K562 (cell line): Measurements from ENCODE around the gene SOCS6. TPM values are rescaled to one million over a fixed set of nuclear protein-coding genes. Genes with fewer than 3 reads are reported as not detected.

Experiments
- CBFA2T2 ChIP-seq: fragments of 450-650 bp; conservative IDR thresholded peaks from 2 replicates; pipeline ENCODE4 v1.6.1; 2017; ENCODE audit warnings: mild to moderate bottlenecking
- ETS2 ChIP-seq: IDR thresholded peaks from 2 replicates; pipeline ENCODE4 v1.6.1; 2016; ENCODE audit warnings: borderline replicate concordance, missing genetic modification characterization, mild to moderate bottlenecking, moderate library complexity, missing compliant biosample characterization; ENCODE audit not compliant: poor library complexity, severe bottlenecking
- GTF2A2 ChIP-seq: IDR thresholded peaks from 2 replicates; pipeline ENCODE4 v1.6.1; 2016; ENCODE audit warnings: mild to moderate bottlenecking, missing genetic modification characterization, missing compliant biosample characterization
- PHTF2 ChIP-seq: fragments of 250-450 bp; sonication (Bioruptor Pico); IDR thresholded peaks from 2 replicates; pipeline ENCODE4 v1.5.0; 2021; ENCODE audit warnings: mild to moderate bottlenecking
- RAD51 ChIP-seq: fragments of 450-650 bp; IDR thresholded peaks from 2 replicates; pipeline ENCODE4 v1.7.1; 2016; ENCODE audit warnings: low read depth, mild to moderate bottlenecking, borderline replicate concordance
- RBM34 ChIP-seq: fragments of 200-400 bp; formaldehyde crosslinking; IDR thresholded peaks from 2 replicates; pipeline ENCODE4 v1.6.1; 2018; ENCODE audit warnings: low read length, borderline replicate concordance; ENCODE audit not compliant: insufficient read depth
- SIN3A ChIP-seq, 2 experiments: fragments of 150-350 bp in 1 of 2; IDR thresholded peaks; 2 replicates each; pipeline ENCODE4 v1.6.1; 2011 to 2016; ENCODE audit warnings: borderline replicate concordance in 2 of 2, low read depth in 2 of 2, low read length in 2 of 2, mild to moderate bottlenecking in 2 of 2, moderate library complexity in 2 of 2; ENCODE audit not compliant: control insufficient read depth in 1 of 2
- WHSC1 ChIP-seq: IDR thresholded peaks from one replicate; pipeline ENCODE4 v1.6.1; 2012; ENCODE audit warnings: low read length, control low read depth, inconsistent platforms
- ZC3H8 ChIP-seq: fragments of 450-650 bp; IDR thresholded peaks from 2 replicates; pipeline ENCODE4 v1.6.1; 2017
- ZNF212 ChIP-seq: fragments of 450-650 bp; formaldehyde crosslinking; IDR thresholded peaks from 2 replicates; pipeline ENCODE4 v1.4.0; 2020; ENCODE audit warnings: mild to moderate bottlenecking
- polyA plus RNA-seq, 8 experiments: library from polyadenylated mRNA; depleted of rRNA in 4 of 8; stranded (reverse) in 5 of 8; unstranded in 3 of 8; fragments of >200 nt; fragmentation: Nextera tagmentation in 2 of 8; fragmentation: Illumina TruSeq in 1 of 8; extraction: Ambion mirVana in 2 of 8; extraction: Trizol in 1 of 8; gene quantifications; 2 replicates each; pipeline versions ENCODE4 v1.2.1 to v1.2.3, GENCODE V29; 2011 to 2014; ENCODE audit warnings: inconsistent platforms in 1 of 8, missing spikeins in 1 of 8
- total RNA-seq, 7 experiments: library from RNA; depleted of rRNA in 6 of 7; stranded (reverse); fragments of >200 nt in 6 of 7; fragmentation: Illumina TruSeq in 2 of 7; extraction: Trizol in 2 of 7; gene quantifications; 2 replicates each; pipeline versions ENCODE4 v1.2.1 to v1.2.3, GENCODE V29; 2011 to 2021; ENCODE audit warnings: low replicate concordance in 1 of 7
- TF ChIP-seq, protein P1 (sequence below): sonication (generic); formaldehyde crosslinking; IDR thresholded peaks from 2 replicates; pipeline ENCODE4 v1.8.0; 2022; ENCODE audit warnings: missing genetic modification reagents, mild to moderate bottlenecking, moderate library complexity, borderline replicate concordance

The SOCS6 gene
- total and polyA plus RNA-seq, 9 of the 15 experiments (the other 6 are each of a cell fraction or from before 2014, with no cell fraction given) = 2.5 to 7.1 (median 5.6) TPM

DNA sequence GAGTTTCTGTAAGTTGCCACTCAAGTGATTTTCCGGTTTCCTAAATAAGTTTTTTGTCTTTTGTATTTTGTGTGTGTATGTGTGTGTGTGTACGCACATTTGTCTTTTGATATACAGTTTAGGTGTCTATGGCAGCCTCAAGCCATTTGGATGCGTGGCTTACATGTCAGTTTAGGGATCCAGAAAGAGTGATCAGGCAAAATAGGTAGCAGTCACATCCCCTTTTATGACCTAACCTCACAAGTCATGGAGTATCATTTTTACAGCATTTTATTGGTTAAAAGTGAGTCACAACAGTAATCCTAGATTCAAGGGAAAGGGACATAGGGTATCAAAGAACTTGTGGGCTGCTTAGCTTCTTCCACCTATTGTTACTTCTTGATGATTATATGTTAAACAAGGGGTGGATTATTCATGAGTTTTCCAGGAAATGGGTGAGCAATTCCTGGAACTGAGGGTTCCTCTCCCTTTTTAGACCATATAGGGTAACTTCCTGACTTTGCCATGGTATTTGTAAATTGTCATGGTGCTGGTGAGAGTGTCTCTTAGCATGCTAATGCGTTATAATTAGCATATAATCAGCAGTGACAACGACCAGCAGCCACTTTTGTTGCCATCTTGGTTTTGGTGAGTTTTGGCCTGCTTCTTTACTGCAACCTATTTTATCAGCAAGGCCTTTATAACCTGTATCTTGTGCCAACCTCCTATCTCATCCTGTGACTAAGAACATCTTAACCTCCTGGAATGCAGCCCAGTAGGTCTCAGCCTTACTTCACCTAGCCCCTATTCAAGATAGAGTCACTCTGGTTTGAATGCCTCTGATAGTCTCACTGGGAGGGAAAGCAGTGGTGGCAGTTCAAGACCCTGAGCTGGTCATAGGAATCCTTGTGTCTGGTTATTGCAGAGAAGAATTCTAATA lies 8.6 kb upstream of the SOCS6 start (continued):
- TF ChIP-seq PHTF2 (CRISPR knock-in tag) = no peak
- no peak for TF ChIP-seq ETS2 (tag)
- TF ChIP-seq ZNF212 (CRISPR knock-in tag) = no peak
- TF ChIP-seq RBM34 = no peak
- TF ChIP-seq SIN3A (IDR thresholded peaks at IDR 0.05; ENCODE audit: borderline replicate concordance in 2 of 2, control insufficient read depth in 1 of 2, low read depth in 2 of 2, low read length in 2 of 2) = no peak
- 0 out of 2 replicates have a peak, but pooled peaks have one; percentile 20 for TF ChIP-seq CBFA2T2
- TF ChIP-seq, protein P1, sequence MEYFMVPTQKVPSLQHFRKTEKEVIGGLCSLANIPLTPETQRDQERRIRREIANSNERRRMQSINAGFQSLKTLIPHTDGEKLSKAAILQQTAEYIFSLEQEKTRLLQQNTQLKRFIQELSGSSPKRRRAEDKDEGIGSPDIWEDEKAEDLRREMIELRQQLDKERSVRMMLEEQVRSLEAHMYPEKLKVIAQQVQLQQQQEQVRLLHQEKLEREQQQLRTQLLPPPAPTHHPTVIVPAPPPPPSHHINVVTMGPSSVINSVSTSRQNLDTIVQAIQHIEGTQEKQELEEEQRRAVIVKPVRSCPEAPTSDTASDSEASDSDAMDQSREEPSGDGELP (CRISPR knock-in tag) = no peak
- TF ChIP-seq WHSC1 = no peak
- no peak for TF ChIP-seq GTF2A2 (tag)
- TF ChIP-seq RAD51 = no peak
- no peak for TF ChIP-seq ZC3H8
